GM21526 (cell line): ENCODE measurements around the gene RHOBTB3.
"Not testable (repeated sequence)": the region's sequence is repeated elsewhere in the genome, so short reads cannot be mapped to it uniquely, and the experiment has no call there.

Experiments used
- ATAC-seq: cut with Tn5 transposase; IDR thresholded peaks from one replicate; pipeline ENCODE4 v1.9.1; 2021; ENCODE audit warnings: moderate library complexity; ENCODE audit not compliant: unreplicated experiment, low FRiP score

RHOBTB3 gene, protein sequence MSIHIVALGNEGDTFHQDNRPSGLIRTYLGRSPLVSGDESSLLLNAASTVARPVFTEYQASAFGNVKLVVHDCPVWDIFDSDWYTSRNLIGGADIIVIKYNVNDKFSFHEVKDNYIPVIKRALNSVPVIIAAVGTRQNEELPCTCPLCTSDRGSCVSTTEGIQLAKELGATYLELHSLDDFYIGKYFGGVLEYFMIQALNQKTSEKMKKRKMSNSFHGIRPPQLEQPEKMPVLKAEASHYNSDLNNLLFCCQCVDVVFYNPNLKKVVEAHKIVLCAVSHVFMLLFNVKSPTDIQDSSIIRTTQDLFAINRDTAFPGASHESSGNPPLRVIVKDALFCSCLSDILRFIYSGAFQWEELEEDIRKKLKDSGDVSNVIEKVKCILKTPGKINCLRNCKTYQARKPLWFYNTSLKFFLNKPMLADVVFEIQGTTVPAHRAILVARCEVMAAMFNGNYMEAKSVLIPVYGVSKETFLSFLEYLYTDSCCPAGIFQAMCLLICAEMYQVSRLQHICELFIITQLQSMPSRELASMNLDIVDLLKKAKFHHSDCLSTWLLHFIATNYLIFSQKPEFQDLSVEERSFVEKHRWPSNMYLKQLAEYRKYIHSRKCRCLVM

DNA sequence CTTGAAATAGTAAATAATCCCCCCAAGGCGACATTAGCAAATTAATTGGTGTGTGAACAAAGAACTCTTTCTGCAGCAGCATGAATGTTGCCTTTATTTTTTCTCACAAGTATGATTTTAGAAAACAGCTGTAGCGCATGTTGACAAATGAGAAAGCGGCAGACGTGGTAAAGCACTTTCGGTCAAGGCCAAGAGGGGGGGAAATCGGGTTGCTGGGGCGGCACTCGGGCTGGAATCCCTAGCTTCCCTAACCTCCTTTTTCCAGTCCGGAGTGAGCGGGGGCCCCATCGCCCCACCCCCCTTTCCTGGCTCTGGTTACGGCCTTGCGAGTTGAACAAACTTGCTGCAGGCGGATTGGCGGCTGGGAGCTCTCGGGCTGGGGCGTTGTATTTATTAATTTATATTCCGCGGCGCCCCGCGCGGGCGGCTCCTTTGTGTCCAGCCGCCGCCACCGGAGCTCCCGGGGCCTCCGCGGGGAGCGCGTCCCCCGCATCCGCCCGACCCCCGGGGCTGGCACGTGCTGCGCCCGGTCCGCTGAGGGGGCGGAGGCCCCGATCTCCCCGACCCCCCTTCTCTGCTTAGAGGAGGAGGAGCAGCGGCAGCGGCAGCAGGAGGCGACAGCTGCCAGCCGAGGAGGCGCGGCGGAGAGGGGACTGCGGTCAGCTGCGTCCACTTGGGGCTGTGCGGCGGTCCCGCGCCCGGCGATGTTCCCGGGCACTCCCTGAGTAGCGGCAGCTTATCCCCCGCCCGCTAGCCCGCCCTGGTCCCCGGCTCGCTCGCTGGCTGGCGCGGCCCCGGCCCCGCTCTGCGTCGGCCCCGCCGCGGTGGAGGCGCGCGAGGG, at the start of gene RHOBTB3:
RHOBTB3 (plus strand) TSS at position 607 of the 841 bp plus-strand sequence. CDS start 347 bp downstream, outside the sequence.
- ATAC-seq, result no peak

DNA sequence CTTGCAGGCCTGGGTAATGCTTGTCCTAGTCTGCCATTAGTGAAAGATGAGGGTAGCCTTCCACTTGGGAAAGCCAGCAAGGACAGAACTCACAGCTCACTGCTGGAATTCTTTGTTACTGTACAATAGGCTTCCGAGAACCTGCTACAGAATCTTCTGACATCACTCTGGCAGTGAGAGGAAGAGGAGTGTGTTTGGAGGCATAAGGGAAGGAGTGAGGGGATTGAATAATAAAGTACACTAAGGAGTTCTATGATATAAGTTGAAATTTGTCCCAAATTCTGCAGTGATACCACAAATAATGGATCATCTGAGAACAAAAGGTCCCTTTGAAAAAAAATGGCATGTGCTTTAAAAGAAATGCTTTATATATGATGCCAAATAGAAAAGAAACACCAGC, 48.2 kb upstream of the RHOBTB3 start, which contains the start of gene SPATA9:
SPATA9 (minus strand) TSS at position 101 of the 400 bp plus-strand sequence. CDS start 137 bp downstream, outside the sequence.
- no peak for ATAC-seq

DNA sequence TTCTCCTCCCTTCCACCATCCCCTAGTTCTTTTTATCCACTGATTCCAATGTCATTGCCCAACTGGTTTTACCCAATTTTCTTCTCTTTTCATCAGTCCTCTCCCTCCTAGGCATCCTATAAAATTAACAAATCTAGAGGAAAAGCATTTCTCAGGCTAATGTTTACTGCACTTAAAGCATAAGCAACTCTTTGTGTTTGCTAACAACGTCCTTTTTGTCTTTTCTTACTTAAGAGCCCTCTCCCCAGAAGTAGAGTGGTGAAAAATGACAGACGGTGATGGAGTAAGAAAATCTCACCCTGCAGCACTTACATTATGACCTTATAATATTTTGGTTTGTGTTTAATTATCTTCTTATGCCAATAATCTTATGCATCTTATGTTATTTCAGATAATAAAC, 46.8 kb upstream of the RHOBTB3 start:
- ATAC-seq, result no peak

DNA sequence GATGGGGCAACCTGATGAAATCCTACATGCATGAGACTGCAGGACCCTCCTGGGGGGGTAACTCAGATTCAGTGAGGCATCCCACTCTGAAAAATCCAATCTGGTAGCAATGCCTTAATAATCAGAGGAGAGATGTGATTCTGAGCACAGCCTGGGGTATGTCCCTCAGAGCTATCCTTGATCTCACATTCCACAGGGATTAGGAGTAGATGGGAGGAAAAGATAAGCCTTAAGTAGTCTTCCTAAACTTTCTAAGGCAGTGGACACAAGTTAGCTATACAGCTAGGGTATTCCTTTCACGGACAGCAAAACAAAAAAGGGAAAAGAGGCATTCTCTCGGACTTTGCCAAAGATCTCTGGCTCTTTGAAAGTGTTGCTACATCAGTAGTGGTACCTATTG, 44.5 kb upstream of the RHOBTB3 start:
- no peak for ATAC-seq

DNA sequence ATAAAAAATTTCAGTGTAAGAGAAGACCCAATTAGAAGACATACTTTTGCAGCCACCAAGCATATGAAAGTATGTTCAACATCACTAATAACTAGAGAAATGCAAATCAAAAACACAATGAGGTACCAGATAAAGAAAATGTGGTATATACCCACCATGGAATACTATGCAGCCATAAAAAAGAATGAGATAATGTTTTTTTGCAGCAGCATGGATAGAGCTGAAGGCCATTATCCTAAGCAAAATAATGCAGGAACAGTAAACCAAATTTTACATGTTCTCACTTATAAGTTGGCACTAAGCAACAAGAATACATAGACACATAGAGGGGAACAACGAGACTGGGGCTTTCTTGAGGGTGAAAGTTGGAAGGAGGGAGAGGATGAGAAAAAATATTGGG, 41.5 kb upstream of the RHOBTB3 start:
- no peak for ATAC-seq

DNA sequence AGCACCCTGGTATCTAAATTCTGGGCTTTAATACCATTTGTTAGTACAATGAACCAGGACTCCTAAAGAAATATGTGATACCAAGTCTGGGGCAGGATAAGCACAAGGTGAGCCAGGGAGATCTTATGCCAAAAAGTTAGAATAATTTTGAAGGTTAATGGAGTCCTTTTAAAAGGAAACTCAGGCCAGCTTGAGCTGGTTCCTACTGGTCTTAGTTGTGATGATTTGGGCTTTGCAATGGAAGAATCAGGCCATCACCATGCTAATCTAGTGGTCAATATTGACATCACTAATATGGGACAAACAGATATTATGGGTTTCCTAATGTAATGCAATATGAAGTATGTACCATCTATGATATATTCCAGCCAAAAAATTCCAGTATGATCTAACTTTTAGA, 40.8 kb upstream of the RHOBTB3 start:
- ATAC-seq, result no peak

DNA sequence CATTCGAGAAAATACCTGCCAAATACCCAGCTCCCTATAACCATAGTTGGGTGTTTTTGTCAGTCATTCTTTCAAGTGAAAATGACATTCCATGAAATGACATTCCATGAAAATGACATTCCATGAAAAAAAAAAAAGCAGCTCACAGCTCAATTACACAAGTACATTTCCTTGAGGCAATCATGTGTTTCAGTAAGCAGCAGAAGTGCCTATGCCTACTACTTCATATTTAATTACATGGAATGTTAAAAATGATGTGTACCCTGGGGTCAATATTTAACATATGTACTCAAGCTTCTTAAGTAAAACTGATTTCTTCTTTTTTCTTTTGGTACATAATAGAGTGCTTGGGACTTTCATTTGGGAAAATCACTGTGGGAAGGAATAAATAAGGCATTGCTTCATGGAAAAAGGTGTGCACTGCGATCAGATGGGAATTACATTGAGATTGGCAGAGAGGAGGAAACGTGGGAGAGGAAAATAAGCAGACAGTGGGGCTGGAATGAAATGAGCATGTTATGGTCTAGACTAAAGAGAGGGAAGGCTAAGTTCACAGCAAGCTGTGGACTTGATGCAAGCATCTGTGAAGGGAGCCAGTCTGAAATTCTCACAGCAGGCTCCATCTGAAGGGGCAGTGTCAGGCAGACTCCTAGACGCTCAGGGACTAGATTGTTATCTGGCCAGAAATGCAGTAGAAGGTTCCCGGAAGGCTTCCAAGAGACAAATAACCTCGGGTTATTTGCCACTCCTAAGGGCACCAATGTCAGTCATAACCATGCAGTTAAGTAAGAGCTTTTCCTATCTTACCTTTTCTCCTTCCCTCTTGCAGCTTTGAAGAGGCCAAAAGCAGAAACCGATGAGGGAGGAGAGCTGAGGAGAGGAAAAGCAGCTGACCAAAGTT, 33.1 kb upstream of the RHOBTB3 start:
- no peak for ATAC-seq

DNA sequence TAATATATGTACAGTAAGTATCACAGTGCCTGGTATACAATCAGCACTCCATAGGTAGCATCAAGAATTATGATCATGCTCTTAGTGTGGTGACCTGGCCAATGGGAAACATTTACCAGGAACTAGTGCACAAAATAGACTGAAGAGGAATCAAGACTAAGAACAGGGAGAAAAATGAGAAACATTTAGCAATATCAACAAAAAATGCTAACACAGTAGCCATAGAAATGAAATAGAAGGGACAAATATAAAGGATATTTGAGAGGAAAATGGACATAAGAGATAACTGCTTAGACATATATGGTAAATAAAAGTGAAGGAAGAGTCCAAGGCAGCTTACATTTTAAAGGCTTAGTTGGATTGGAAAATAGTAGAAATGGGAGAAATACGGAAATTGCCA, 31.8 kb upstream of the RHOBTB3 start:
- ATAC-seq, result no peak

DNA sequence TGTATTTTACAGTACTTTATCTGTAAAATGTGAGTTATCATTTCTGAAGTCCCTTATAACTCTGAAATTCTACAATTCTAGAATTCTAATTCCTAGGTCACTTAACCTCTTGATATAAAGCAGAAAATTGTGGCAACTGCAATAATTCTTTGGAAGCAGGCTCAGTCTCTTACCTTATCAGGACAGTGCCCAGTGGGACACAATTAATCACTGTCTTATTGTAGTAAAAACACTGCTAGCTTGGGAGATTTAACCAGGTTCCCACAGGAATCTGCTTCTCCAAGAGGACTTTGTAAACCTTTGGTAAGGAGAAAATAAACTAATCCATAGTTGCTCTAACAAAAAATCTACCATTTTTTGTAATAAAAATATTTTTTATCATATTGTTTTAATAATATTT, 30.1 kb upstream of the RHOBTB3 start:
- ATAC-seq, result no peak

DNA sequence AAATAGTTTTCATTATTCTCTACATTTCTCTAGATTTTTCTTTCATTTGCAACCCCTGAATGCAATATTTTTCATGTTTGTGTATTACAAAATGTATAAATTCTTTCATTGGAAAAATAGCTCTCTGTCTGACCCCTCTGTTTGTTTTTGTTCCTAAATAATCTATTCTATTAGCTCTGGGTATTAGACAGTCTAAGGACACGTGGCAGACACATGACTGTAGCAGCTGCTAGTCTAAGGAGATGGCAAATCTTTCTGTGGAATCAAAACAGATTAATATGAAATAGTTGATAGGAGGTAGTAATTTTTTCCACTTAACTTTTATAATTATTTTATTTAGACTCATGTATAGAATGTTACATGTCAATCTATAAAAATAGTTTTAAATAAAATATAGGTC, 27.0 kb upstream of the RHOBTB3 start:
- ATAC-seq, result no peak

DNA sequence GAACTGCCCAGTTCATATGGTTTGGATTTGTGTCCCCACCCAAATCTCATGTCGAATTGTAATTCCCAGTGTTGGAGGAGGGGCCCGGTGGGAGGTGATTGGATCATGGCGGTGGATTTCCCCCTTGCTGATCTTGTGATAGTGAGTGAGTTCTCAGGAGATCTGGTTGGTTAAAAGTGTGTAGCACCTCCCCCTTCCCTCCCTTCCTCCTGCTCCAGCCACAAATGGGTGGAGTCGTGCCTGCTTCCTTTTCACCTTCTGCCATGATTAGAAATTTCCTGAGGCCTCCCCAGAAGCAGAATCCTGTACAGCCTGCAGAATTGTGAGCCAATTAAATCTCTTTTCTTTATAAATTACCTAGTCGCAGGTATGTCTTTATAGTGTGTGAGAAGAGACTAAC, 24.9 kb upstream of the RHOBTB3 start:
- not testable (repeated sequence) for ATAC-seq

DNA sequence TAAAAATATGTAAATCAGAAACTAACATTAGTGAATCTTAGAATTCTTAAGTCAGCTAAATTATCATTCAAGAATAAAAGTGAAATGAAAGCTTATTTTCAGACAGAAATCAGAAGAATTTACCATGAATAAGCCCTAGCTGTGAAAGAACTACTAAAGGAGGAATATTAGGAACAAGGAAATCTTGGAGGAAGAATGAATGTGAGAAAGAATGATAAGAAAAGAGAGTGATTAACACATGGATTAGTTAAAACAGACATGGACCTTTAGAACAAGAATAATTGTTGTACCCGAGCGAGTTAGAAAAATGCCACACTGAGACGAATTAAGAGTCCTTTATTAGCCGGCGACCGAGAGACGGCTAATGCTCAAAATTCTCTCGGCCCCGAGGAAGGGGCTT, 24.1 kb upstream of the RHOBTB3 start:
- ATAC-seq, result no peak

DNA sequence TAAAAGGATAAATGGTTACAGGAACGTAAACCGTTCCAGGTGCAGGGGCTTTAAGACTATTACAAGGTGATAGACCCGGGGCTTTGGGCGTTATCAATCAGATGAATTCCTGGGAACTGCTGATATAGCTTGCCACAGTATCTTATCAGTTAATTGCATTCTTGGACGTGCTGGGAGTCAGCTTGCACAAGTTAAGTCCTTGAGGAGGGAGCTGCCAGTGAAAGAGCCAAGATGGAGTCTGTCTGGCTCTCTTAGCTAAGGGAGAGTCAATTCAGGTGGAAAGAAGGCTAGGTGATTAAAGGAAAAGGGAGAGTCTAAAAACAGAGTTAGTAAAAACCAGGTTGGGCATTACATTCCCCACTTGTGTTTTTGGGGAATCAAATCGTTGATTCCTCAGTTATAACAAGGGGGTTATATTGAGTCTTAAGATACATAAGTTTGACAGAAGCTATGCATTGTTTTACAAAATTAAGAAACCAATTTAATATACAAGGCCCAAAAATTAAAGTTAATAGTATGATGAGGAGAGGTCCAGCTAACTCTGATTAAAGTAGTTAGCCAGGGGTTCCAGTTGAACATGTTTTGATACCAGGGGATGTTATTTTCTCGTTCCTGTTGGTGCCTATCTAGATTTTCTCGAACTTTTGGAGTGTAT, 23.5 kb upstream of the RHOBTB3 start:
- not testable (repeated sequence) for ATAC-seq

DNA sequence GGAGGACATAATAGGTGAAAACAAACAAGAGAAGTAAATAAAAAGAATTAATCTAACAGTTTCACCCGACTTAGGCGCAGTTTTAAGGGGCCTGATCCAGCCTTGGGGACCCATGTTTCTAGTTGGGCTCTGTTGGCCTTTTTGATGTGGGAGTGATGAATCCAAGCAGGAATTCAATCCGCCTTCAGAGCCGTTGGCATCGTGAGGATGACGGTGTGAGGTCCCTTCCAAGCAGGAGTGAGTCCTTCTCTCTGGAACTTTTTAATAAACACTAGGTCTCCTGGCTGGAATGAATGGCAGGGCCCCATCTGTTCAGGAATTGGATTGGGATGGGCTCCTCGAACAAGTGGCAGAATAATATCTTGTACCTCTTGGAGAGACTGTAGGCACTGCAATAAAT, 22.3 kb upstream of the RHOBTB3 start:
- no peak for ATAC-seq

DNA sequence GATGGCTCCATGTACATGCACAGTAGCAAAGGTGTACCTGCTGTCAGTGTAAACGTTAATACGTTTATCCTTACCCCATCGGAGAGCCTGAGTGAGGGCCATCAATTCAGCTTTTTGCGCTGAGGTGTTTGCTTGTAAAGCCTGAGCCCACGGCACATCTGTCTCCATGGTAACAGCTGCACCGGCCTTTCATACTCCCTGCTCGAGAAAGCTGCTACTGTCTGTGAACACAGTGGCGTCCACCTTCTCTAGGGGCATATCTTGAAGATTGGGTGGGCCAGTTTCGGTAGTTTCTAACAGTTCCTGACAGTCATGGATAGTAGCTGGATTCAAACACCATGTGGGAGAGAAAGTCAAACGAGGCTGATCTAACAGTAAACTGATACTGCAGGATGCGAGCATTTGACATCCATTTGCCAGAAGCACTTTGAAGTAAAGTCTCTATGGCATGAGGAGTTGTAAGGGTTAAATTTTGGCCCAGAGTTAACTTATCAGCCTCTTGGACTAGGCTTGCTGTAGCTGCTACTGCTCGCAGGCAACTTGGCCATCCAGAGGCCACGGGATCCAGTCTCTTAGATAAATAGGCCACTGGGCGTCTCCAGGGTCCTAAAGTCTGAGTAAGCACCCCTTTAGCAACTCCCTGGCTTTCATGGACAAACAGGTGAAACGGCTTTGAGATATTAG, 21.0 kb upstream of the RHOBTB3 start:
- ATAC-seq, result no peak

DNA sequence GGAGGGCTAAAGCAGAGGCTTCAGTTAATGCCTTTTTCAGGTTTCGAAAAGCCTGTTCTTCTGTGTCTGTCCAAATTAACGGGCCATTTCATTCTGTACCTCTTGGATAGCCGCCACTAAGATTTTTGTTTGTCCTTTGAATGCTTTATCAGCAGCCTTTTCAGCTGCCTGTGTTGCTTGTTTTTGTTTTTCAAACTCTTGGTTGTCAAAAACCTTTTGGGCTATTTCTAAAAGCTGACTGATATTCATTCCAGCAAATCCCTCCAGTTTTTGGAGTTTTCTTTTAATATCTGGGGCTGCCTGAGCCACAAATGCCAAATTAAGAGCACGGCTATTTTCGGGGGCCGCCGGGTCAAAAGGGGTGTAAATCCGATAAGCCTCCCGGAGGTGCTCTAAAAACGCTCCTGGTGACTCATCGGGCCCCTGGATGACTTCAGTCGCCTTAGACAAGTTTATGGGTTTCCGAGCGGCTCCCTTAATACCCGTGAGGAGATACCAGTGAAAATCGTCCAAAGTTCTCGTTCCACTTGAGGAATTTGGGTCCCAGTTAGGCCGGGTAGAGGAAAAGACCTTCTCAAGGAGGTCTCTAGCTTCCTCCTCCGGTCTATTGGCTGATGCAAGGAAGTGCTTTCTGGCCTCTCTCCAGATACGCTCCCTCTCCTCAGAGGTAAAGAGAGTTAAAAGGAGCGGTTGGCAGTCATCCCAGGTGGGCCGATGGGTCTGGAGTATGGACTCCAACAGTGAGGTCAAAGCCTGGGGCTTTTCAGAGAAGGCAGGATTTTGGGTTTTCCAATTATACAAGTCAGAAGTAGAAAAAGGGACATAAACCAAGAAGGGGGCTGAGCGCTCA, 20.3 kb upstream of the RHOBTB3 start:
- not testable (repeated sequence) for ATAC-seq

DNA sequence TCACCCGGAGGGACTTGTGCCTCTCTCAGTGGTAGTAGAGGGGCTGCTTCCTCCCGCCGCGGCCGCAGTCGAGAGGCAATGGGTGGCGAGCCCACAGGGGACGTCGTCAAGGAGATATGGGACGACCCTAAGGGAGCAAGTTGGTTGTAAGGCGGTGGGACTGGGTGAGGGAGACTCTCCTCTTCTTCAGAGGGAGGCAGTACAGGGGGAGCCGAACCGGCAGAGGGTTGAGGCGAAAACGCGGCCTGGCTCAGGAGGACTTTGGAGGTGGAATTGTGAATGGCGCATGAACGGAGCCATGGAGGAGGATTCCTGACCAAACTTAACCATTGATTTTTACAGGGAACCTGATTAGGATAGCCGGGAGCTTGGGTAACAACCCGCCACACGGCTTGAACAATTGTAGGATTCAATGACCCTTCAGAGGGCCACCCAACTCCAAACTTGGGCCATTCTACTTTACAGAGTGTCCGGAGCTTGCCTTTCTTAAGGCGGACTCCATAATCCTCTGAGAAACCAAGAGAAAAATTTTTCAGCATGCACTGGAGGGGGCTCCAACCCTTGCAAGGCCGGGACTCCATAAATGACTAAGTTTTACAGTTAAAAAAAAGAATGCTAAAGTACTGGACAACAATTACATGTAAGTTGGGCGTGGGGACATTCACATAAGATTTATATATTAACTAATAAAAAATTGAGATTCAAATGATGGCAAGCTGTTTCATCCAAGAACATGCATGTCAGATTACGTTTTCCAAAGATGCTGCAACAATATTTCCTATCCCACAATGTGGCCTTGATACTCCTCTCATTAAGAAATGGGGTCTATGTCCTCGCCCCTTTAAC, 19.4 kb upstream of the RHOBTB3 start:
- ATAC-seq, result no peak
